IMR-90 (cell line): ENCODE results near the gene CTTN.

Source experiments
- CTCF ChIP-seq: conservative IDR thresholded peaks from 2 replicates; pipeline ENCODE4 v1.5.1; 2012; ENCODE audit warnings: mild to moderate bottlenecking, low read depth, low read length, improper control_type of control experiment
- FOS ChIP-seq: fragments of 150-350 bp; IDR thresholded peaks from 2 replicates; pipeline ENCODE4 v1.6.1; 2016; ENCODE audit warnings: low read depth, low read length
- POLR2A ChIP-seq: IDR thresholded peaks from 2 replicates; pipeline ENCODE4 v1.6.1; 2012; ENCODE audit warnings: mild to moderate bottlenecking, low read depth, low read length

GRCh38 chr11:70402016-70402415 is 3.7 kb downstream of the CTTN start:
- no peak for TF ChIP-seq POLR2A
- no peak for TF ChIP-seq CTCF
- TF ChIP-seq FOS, result no peak
